Activated CD8-positive, alpha-beta memory T cell treated with anti-CD3 and anti-CD28 coated beads, Interleukin-2, amount 10 ng/mL, durations not matched to agents 7 days and 5 days (primary cell): Measurements from ENCODE around the gene ABL2. TPM values are rescaled to one million over a fixed set of nuclear protein-coding genes. Genes with fewer than 3 reads are reported as not detected.
"Not testable (repeated sequence)": the region's sequence is repeated elsewhere in the genome, so short reads cannot be mapped to it uniquely, and the experiment has no call there.

Source experiments
- ATAC-seq: fragments of 150-1000 bp; cut with Tn5 transposase; one replicate; pipeline ENCODE4 v1.10.0; 2021; ENCODE audit warnings: moderate library complexity
- CTCF ChIA-PET: fragments of 350-600 bp; sonication (Branson Sonifier 250); formaldehyde crosslinking; loops from one replicate; lab custom pipeline; 2021; ENCODE audit warnings: antibody characterized with exemption; lab: Charles Lee
- DNase-seq: peaks from one replicate; pipeline ENCODE4 v3.0.0-alpha.2; 2020
- H3K27ac Mint-ChIP-seq: one replicate; pipeline ENCODE4 v1.8.0; 2021; ENCODE audit warnings: mild to moderate bottlenecking, mixed read lengths
- H3K27me3 Mint-ChIP-seq: one replicate; pipeline ENCODE4 v1.8.0; 2021; ENCODE audit warnings: mixed read lengths
- H3K36me3 Mint-ChIP-seq: one replicate; pipeline ENCODE4 v1.8.0; 2021; ENCODE audit warnings: mild to moderate bottlenecking, mixed read lengths
- H3K4me1 Mint-ChIP-seq: one replicate; pipeline ENCODE4 v1.8.0; 2021; ENCODE audit warnings: mixed read lengths
- H3K4me3 Mint-ChIP-seq: one replicate; pipeline ENCODE4 v1.8.0; 2021; ENCODE audit warnings: mild to moderate bottlenecking, moderate library complexity, mixed read lengths
- H3K9me3 Mint-ChIP-seq: one replicate; pipeline ENCODE4 v1.8.0; 2022; ENCODE audit warnings: low read depth, mixed read lengths
- total RNA-seq, 2 experiments: library from RNA; stranded (reverse); gene quantifications; one replicate each; pipeline ENCODE4 v1.2.3, GENCODE V29; 2021

Gene ABL2
- total RNA-seq, 2 experiments from 2014 or later: 7.8 to 8.0 TPM

DNA sequence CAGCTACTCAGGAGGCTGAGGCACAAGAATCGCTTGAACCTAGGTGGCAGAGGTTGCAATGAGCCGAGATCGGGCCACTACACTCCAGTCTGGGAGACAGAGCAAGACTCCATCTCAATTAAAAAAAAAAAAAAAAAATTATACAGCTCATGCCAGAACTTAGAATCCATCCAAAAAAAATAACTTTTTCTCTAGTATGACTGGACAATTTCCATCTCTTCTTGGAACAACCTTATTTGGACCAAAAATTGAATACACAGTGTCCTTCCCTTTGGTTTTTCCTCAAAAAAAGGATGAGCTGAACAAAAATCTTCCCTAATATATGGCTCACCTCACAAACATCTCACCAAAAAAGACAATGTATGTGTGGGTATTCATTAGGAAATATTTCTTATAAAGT, 73.9 kb downstream of the ABL2 start:
- no peak for DNase-seq
- CTCF ChIA-PET: interaction anchor here (1.2 kb wide), 1 partner anchor 22 kb away, joined by 3 read pairs; no protein-coding TSS in a partner anchor
- peaks cover 2% of the 10 kb centered on the region for H3K4me1 Mint-ChIP-seq
- H3K4me3 Mint-ChIP-seq: no peak overlapping the region
- no peak for ATAC-seq
- H3K36me3 Mint-ChIP-seq: peaks cover 2% of the 10 kb centered on the region
- H3K27ac Mint-ChIP-seq: no peak overlapping the region
- H3K9me3 Mint-ChIP-seq: no peaks in the 10 kb centered on the region
- no peaks in the 10 kb centered on the region for H3K27me3 Mint-ChIP-seq

DNA sequence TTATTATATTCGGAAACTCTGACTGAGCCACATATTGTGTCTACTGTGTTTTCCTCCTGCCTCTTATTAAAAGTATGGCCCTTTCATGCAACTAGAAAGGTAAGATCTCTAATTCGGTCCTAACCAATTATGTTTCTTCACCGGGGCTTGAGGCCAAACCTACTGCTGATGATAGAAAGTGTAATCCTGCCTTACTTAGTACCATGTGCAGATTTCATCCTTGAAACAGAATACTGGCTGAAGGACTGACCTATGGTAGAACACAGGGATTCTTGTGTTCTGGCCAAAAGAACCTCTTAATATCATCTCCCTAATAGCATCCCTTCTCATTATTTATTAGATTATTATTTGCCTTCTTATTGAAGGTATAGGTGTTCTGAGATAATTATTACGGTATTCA, 75.0 kb downstream of the ABL2 start:
- DNase-seq (no peak), ATAC-seq (no peak)
- Mint-ChIP-seq H3K9me3 (peaks cover 4% of the 10 kb centered on the region), H3K4me3 (no peak overlapping the region), H3K27me3 (no peaks in the 10 kb centered on the region), H3K4me1 (peaks cover 2% of the 10 kb centered on the region), H3K27ac (no peak overlapping the region), H3K36me3 (peaks cover 7% of the 10 kb centered on the region)
- CTCF ChIA-PET: no interaction called here

DNA sequence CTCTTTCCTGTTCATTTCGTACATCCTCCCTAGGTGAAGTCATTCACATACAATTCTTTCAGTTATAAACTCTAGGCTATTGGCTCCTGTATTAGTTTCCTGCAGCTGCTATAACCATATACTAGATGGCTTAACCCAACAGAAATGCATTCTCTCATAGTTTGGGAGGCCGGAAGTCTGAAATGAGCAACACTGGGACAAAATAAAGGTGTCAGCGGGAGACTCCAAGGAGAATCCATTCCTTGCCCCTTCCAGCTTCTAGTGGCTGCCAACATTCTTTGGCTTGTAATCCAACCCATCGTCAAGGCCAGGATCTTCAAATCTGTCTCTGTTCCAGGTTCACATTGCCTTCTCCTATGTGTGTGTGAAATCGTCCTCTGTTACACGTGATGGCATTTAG, 76.3 kb downstream of the ABL2 start:
- peaks cover 2% of the 10 kb centered on the region for H3K4me1 Mint-ChIP-seq

DNA sequence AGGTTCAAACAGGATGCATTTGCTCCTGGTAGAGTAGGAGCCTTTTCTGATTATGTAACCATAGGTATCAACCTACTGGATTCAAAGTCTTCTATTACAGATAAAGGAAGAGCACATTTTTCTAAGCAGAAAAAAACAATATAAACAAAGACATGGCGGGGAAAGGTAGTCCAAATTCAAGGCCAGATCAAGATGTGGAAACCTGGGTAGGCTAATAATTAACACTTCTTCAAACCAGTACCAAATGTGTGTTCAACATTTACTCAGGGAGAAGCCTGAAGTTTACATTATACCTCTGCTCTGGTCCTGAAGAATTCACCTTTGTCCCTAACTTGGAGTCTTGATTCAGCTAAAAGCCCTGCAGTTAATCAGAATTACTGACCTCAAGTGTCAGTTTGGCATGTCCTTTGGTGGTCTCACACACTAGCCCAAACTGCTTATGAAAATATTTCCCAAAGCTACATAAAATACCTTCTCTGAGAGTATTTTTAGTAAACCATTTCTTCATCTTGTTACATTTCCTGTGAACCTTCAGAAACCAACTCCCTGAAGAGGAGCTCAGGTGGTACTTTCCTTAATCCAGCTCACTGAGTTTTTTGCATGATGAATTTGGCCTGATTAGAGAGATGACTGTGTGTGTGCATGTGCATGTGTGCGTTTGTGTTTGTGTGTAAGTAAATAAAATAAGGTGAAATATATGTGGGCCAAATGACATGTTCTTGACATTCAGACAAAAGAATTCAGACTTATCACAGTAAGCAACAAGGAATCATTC, 77.4 kb downstream of the ABL2 start:
- Mint-ChIP-seq H3K36me3 (peaks cover 11% of the 10 kb centered on the region), H3K27ac (no peak overlapping the region), H3K27me3 (no peaks in the 10 kb centered on the region), H3K9me3 (peaks cover 4% of the 10 kb centered on the region), H3K4me1 (peaks cover 2% of the 10 kb centered on the region), H3K4me3 (no peak overlapping the region)
- DNase-seq (no peak), ATAC-seq (no peak)
- CTCF ChIA-PET: no interaction called here

More for the DNA sequence above, 76.3 kb downstream of the ABL2 start:
- no peak for DNase-seq
- H3K4me3 Mint-ChIP-seq: no peak overlapping the region
- no peak for ATAC-seq
- H3K9me3 Mint-ChIP-seq: peaks cover 4% of the 10 kb centered on the region
- no peaks in the 10 kb centered on the region for H3K27me3 Mint-ChIP-seq
- CTCF ChIA-PET: no interaction called here
- peaks cover 11% of the 10 kb centered on the region for H3K36me3 Mint-ChIP-seq
- no peak overlapping the region for H3K27ac Mint-ChIP-seq

DNA sequence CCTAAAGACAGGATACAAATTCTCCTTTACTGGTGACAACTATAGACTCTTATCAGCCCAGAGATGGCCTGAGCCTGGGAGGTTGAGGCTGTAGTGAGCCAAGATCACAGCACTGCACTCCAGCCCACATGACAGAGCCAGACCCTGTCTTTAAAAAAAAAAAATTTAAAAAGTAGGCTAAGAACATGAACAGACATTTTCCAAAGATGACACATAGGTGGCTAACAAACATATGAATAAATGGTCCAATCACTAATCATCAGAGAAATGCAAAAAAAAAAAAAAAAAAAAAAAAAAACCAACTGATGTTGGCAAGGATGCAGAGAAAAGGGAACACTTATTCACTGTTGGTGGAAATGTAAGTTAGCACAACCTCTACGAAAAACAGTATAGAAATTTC, 82.6 kb downstream of the ABL2 start:
- no peak for ATAC-seq
- CTCF ChIA-PET: no interaction called here
- peaks cover 9% of the 10 kb centered on the region for H3K4me1 Mint-ChIP-seq
- no peak overlapping the region for H3K4me3 Mint-ChIP-seq
- H3K27ac Mint-ChIP-seq: no peak overlapping the region
- peaks cover 11% of the 10 kb centered on the region for H3K36me3 Mint-ChIP-seq
- H3K9me3 Mint-ChIP-seq: peaks cover 4% of the 10 kb centered on the region
- no peak for DNase-seq
- no peaks in the 10 kb centered on the region for H3K27me3 Mint-ChIP-seq

DNA sequence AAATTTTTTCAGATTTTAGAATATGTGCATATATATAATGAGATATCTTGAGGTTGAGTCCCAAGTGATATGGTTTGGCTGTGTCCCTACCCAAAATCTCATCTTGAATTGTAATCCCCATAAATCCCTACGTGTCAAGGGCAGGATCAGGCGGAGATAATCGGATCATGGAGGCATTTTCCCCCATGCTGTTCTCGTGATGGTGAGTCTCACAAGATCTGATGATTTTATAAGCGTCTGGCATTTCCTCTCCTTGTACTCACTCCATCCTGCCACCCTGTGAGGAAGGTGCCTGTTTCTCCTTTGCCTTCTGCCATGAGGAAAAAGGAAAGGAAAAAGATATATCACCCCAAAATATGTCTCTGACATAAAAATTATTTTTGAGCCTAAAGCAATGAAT, 83.0 kb downstream of the ABL2 start:
- H3K9me3 Mint-ChIP-seq: peaks cover 4% of the 10 kb centered on the region
- DNase-seq: no peak
- CTCF ChIA-PET: no interaction called here
- H3K27ac Mint-ChIP-seq: no peak overlapping the region
- H3K27me3 Mint-ChIP-seq: no peaks in the 10 kb centered on the region
- no peak for ATAC-seq
- peaks cover 11% of the 10 kb centered on the region for H3K36me3 Mint-ChIP-seq
- peaks cover 13% of the 10 kb centered on the region for H3K4me1 Mint-ChIP-seq
- no peak overlapping the region for H3K4me3 Mint-ChIP-seq

DNA sequence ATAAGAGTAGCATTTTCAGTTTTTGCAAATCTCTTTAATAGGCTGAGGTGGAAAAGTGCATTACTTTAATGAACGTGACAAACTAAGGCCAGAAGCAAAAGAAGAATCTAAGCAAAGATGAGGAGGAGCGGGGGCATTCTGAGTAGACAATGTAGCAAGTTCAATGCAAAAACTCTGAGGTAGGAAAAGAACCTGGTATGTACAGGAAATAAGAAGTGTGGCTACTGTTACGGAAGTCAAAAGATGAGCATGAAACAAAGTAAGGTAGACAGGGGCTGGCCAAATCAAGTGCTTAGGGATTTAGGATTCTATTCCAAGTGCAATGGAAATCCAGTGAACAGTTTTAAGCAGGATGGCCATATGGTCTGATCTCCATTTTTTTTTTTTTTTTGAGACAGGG, 84.0 kb downstream of the ABL2 start:
- no peak for DNase-seq
- H3K4me1 Mint-ChIP-seq: peaks cover 16% of the 10 kb centered on the region
- ATAC-seq: no peak
- no peak overlapping the region for H3K4me3 Mint-ChIP-seq
- peaks cover 4% of the 10 kb centered on the region for H3K9me3 Mint-ChIP-seq
- CTCF ChIA-PET: no interaction called here
- H3K27me3 Mint-ChIP-seq: no peaks in the 10 kb centered on the region
- H3K27ac Mint-ChIP-seq: no peak overlapping the region
- peaks cover 9% of the 10 kb centered on the region for H3K36me3 Mint-ChIP-seq

DNA sequence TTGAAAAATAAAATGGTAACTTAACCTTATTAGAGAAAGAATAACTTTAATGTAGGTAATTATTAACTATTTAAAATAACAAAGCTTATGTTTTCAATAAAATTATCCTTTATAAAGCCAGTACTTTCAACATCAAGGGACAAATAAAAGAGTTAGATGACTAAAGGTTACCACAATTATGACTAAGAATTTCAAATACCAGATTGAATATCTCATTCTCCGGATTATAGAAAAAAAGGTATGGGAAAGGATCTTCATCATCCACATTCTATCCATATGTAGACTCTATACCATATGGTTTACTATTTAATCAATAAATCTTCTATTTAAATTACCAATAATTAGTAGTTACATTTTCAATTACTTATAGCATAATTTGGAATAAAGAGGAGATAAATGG, 84.9 kb downstream of the ABL2 start:
- H3K9me3 Mint-ChIP-seq: no peaks in the 10 kb centered on the region
- CTCF ChIA-PET: no interaction called here
- H3K4me1 Mint-ChIP-seq: peaks cover 16% of the 10 kb centered on the region
- no peaks in the 10 kb centered on the region for H3K27me3 Mint-ChIP-seq
- H3K27ac Mint-ChIP-seq: no peak overlapping the region
- no peak overlapping the region for H3K4me3 Mint-ChIP-seq
- peaks cover 5% of the 10 kb centered on the region for H3K36me3 Mint-ChIP-seq
- no peak for ATAC-seq
- DNase-seq: no peak

DNA sequence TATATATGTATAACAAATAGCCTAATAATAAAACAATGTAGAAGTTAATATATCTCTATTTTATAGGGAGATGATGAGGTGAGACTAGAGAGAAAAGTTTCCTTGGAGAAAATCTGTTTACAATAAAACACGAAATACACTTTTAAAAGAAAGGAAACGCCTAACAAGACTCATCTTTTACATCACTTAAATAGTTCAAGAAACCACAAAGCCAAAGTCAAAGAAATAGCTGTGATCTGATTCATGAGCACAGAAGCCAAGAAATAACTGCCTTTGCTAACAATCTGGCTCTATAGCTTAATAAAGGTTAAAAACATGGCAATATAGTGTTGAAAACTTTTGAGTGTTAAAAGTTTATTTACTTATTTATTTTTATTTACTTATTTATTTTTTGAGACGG, 86.2 kb downstream of the ABL2 start:
- H3K4me1 Mint-ChIP-seq: peaks cover 16% of the 10 kb centered on the region

DNA sequence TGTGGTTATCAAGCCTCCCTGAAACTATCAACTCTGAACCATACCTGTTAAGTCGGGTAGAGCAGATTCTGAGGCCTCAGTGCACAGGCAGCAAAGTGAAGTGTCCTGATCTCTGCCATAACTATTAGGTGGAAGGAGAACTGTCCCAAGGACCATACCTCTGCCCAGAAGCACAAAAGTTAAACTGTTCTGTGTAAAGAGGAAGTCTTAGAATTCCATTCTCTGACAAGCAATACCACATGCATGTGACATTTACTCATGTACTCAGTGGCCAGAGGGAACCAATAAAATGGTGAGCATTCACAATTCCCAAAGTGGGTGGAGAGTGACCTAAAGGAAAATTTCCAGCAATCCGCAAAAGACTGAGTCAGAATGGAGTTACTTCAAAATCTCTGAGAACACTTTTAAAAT, 86.6 kb downstream of the ABL2 start:
- H3K36me3 Mint-ChIP-seq: no peaks in the 10 kb centered on the region
- H3K4me1 Mint-ChIP-seq: peaks cover 16% of the 10 kb centered on the region
- DNase-seq (no peak), ATAC-seq (no peak)
- H3K27me3 Mint-ChIP-seq: no peaks in the 10 kb centered on the region
- H3K4me3 Mint-ChIP-seq: no peak overlapping the region
- H3K9me3 Mint-ChIP-seq: no peaks in the 10 kb centered on the region
- CTCF ChIA-PET: interaction anchor here (2.0 kb wide), 1 partner anchor 22 kb away, joined by 6 read pairs; no protein-coding TSS in a partner anchor
- H3K27ac Mint-ChIP-seq: peak overlapping the region; percentile 36

More for the DNA sequence above, 86.2 kb downstream of the ABL2 start:
- Mint-ChIP-seq H3K36me3 (peaks cover under 1% of the 10 kb centered on the region), H3K27ac (no peak overlapping the region), H3K9me3 (no peaks in the 10 kb centered on the region), H3K27me3 (no peaks in the 10 kb centered on the region), H3K4me3 (no peak overlapping the region)
- DNase-seq (no peak), ATAC-seq (peak; percentile 42)
- CTCF ChIA-PET: no interaction called here

DNA sequence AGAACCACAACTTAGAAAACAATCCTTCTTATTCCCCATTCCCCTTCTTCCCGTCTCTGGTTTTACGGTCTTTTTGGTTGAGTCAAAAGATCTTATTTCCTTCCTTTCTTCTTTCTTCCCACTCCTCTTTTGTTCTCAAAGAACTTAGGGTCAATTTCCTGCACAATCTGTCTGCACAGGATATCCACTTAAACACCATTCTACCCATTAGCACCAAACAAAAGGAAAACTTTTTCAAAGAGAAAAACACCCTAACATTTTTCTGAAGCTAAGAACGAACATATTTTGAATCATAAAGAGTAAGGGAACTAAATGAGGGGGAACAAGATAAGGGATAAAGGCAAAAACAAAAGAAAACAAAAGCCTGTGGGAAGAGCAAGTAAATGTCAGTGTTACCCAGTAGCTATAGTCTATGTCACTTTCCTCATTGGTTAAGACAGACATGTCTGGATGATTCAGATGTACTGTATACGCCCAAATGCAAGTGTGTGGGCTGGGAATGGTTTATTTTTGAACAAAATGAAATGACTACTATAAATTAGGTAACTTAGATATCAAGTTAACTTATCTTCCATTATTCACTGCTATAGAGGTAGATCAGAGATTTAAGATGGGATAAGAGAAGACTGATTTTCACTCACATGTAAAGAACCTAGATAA, 87.8 kb downstream of the ABL2 start:
- no peak for DNase-seq
- Mint-ChIP-seq H3K27ac (no peak overlapping the region), H3K4me1 (peaks cover 16% of the 10 kb centered on the region), H3K27me3 (no peaks in the 10 kb centered on the region), H3K9me3 (no peaks in the 10 kb centered on the region), H3K4me3 (no peak overlapping the region), H3K36me3 (no peaks in the 10 kb centered on the region)
- CTCF ChIA-PET: interaction anchor here (0.7 to 2.0 kb wide), 2 partner anchors 9 to 21 kb away, joined by 3 to 6 read pairs; no protein-coding TSS in a partner anchor
- ATAC-seq: no peak

DNA sequence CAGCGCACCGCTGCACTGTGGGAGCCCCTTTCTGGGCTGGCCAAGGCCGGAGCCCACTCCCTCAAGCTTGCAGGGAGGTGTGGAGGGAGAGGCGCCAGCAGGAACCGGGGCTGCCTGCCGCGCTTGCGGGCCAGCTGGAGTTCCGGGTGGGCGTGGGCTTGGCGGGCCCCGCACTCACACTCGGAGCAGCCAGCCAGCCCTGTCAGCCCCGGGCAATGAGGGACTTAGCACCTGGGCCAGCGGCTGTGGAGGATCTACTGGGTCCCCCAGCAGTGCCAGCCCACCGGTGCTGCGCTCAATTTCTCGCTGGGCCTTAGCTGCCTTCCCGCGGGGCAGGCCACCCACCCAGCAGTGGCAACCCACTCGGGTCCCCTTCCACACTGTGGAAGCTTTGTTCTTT, 90.7 kb downstream of the ABL2 start:
- H3K4me1 Mint-ChIP-seq: peaks cover 16% of the 10 kb centered on the region
- H3K36me3 Mint-ChIP-seq, H3K27ac Mint-ChIP-seq, ATAC-seq, H3K9me3 Mint-ChIP-seq, H3K27me3 Mint-ChIP-seq, H3K4me3 Mint-ChIP-seq, CTCF ChIA-PET, DNase-seq: not testable (repeated sequence)

DNA sequence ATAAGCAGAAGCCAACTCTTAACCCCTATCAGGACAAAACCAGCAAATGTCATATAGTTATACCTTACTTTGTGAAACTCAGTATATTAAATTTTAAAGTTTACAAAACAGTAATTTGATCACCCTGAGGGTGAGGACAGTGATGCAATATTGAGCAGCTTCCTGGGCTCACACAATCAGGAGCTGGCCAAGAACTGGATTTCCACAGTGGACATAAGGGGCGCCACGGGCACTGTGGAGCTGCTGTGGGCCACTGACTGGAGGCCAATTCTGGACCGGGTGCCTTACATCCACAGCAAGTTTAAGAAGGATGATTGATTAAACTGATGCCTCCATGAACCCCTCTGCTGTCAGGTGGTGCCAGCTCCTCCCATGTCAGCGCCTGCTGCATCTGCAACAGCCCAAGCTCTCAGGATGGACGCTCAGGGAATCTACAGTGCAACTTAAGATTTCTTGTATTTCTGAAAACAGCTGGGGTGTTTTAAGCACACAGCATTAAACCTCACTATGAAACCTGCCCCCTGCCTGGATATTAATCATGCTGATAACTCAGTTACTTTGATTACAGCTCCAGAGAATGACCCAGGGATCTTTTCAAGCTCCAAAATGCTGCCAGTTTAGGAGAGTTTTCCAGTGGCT, 91.7 kb downstream of the ABL2 start:
- CTCF ChIA-PET: interaction anchor here (1.2 kb wide), 1 partner anchor 16 kb away, joined by 4 read pairs; no protein-coding TSS in a partner anchor
- no peaks in the 10 kb centered on the region for H3K27me3 Mint-ChIP-seq

More for the DNA sequence above, 91.7 kb downstream of the ABL2 start:
- H3K27ac Mint-ChIP-seq: no peak overlapping the region
- peaks cover 11% of the 10 kb centered on the region for H3K4me1 Mint-ChIP-seq
- H3K9me3 Mint-ChIP-seq: no peaks in the 10 kb centered on the region
- H3K4me3 Mint-ChIP-seq: no peak overlapping the region
- H3K36me3 Mint-ChIP-seq: no peaks in the 10 kb centered on the region
- no peak for ATAC-seq
- DNase-seq: no peak
